Lower leg skin (tissue), 4 donors: Measurements from ENCODE around the gene DHRS7B. TPM values are rescaled to one million over a fixed set of nuclear protein-coding genes. Genes with fewer than 3 reads are reported as not detected.
A peak's percentile ranks its signal among the peaks of the same experiment; 100 is the strongest.

Experiments used
- DNase-seq, 2 donors: peaks; one replicate each; pipeline ENCODE4 v3.0.0-alpha.2; 2019; ENCODE audit warnings: low spot score in 2 of 2
- H3K4me3 ChIP-seq: fragments of 200-600 bp; sonication (generic); 2 replicates; pipeline ENCODE4 v1.5.1; 2017; ENCODE audit warnings: mild to moderate bottlenecking, low read depth; ENCODE audit not compliant: poor library complexity, severe bottlenecking
- POLR2A ChIP-seq, 2 donors: fragments of 450-650 bp; IDR thresholded peaks; one replicate each; pipeline ENCODE4 v1.6.1; 2016 to 2017; ENCODE audit warnings: antibody characterized with exemption in 2 of 2, mild to moderate bottlenecking in 1 of 2, moderate library complexity in 1 of 2
- WGBS, 2 donors: methylation state at CpG; one replicate each; pipeline ENCODE4 v1.1.5; 2018; 5-methylcytosine and 5-hydroxymethylcytosine counted together
- intact Hi-C: fragments of 100-400 bp; cut with DNase I; formaldehyde crosslinking; loops from one replicate; pipeline ENCODE4 v1.15.0; 2023; ENCODE audit warnings: low total_unique reads
- total RNA-seq, 4 donors: library from RNA; depleted of rRNA; stranded (reverse); fragments of >200 nt; gene quantifications; one replicate each; pipeline ENCODE4 v1.1.0, GENCODE V29; 2016
- TF ChIP-seq, protein P1 (sequence below), 3 donors: fragments of 450-650 bp; IDR thresholded peaks; one replicate each; pipeline ENCODE4 v1.5.1; 2016; ENCODE audit warnings: antibody characterized with exemption in 3 of 3, mild to moderate bottlenecking in 3 of 3, moderate library complexity in 2 of 3

The DHRS7B gene
- total RNA-seq, 4 donors from 2014 or later = 35.2 to 59.4 (median 39.6) TPM

- no peak for TF ChIP-seq POLR2A (IDR thresholded peaks at IDR 0.05)
- TF ChIP-seq, protein P1, sequence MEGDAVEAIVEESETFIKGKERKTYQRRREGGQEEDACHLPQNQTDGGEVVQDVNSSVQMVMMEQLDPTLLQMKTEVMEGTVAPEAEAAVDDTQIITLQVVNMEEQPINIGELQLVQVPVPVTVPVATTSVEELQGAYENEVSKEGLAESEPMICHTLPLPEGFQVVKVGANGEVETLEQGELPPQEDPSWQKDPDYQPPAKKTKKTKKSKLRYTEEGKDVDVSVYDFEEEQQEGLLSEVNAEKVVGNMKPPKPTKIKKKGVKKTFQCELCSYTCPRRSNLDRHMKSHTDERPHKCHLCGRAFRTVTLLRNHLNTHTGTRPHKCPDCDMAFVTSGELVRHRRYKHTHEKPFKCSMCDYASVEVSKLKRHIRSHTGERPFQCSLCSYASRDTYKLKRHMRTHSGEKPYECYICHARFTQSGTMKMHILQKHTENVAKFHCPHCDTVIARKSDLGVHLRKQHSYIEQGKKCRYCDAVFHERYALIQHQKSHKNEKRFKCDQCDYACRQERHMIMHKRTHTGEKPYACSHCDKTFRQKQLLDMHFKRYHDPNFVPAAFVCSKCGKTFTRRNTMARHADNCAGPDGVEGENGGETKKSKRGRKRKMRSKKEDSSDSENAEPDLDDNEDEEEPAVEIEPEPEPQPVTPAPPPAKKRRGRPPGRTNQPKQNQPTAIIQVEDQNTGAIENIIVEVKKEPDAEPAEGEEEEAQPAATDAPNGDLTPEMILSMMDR (IDR thresholded peaks at IDR 0.05) = no peak
- intact Hi-C loops = no loop called here
- DNase-seq = no peak
- H3K4me3 ChIP-seq = no peak overlapping the region
- WGBS, 2 donors = 67 to 74% methylated on average over 5 of the region's 5 CpGs
These were observed 66.3 kb downstream of the DHRS7B start for GRCh38 chr17:21193031-21193430.

DNA sequence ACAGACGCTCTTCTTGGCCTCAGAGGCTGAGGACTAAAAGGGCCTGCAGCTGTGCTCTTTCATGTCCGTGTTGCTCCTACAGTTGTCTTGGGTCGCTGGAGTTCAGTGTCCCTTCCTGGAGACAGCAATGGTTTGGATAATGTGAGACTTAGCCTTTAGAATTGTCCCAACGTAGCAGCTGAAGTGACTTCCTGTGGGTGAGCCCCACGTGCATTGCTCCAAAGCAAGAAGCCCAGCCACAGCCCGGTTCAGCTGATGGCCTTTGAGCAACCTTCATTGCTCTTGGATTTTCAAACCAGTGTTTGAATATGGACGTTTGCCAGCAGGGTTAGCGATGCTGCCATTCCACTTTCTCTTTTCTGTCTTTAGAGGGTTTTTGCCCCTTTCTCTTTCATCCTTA lies 67.5 kb downstream of the DHRS7B start:
- TF ChIP-seq, protein P1 (IDR thresholded peaks at IDR 0.05) = no peak
- TF ChIP-seq POLR2A (IDR thresholded peaks at IDR 0.05) = no peak
- intact Hi-C loops = no loop called here
- WGBS, 2 donors = 18 to 19% methylated on average over 8 of the region's 8 CpGs
- no peak for DNase-seq
- H3K4me3 ChIP-seq = no peak overlapping the region

GRCh38 chr17:21194703-21195102 lies 67.9 kb downstream of the DHRS7B start:
- intact Hi-C loops = no loop called here
- TF ChIP-seq, protein P1 (IDR thresholded peaks at IDR 0.05) = no peak
- TF ChIP-seq POLR2A (IDR thresholded peaks at IDR 0.05) = no peak
- DNase-seq = peak in 1 of 2 donors; percentile 65
- WGBS, 2 donors = 11 to 32% methylated on average over 5 of the region's 5 CpGs
- no peak overlapping the region for H3K4me3 ChIP-seq

DNA sequence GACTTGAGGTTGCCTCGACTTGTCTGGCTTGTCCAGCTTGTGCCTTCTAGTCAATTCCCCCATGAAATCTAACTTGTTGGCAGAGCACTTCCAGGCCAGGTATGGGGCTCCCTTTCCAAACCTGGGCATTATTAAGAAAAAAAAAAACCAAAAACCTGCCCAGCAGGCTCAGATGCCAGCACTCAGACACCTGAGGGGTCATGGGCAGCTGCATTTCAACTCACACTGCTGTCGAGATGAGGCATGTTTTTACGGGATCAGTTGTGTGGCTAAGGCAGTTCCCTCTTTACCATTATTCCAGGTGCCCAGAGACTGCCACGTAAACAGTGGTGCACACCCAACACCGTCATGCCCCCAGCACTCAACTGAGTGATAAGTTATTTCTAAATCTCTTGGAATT lies 69.4 kb downstream of the DHRS7B start:
- DNase-seq = no peak
- 57 to 60% methylated on average over 5 of the region's 5 CpGs for WGBS, 2 donors
- TF ChIP-seq, protein P1 (IDR thresholded peaks at IDR 0.05) = no peak
- TF ChIP-seq POLR2A (IDR thresholded peaks at IDR 0.05) = no peak
- intact Hi-C loops = no loop called here
- no peak overlapping the region for H3K4me3 ChIP-seq

DNA sequence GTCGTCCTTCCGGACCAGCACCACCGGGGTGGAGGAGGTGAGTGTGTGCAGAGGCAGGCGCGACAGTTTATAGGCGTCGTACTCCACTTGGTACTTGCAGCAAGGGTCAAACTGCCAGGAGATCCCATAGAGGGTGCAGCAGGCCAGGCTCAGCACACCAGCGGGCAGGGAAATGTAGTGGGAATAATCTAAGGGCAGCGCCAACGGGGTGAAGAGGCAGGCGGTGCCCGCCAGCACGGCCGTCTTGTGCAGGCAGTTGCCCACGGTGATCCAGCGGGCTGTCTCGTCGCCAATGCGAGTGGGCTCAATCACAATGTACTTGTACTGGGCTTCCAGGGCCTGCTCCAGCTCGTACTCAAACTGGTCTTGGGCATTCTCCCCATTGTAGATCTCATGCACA lies 71.6 kb downstream of the DHRS7B start:
- intact Hi-C loops = no loop called here
- TF ChIP-seq, protein P1 (IDR thresholded peaks at IDR 0.05) = no peak
- TF ChIP-seq POLR2A (IDR thresholded peaks at IDR 0.05) = no peak
- no peak for DNase-seq
- no peak overlapping the region for H3K4me3 ChIP-seq
- WGBS, 2 donors = 90 to 95% methylated on average over 20 of the region's 20 CpGs

GRCh38 chr17:21199311-21199710 lies 72.5 kb downstream of the DHRS7B start:
- no peak for DNase-seq
- intact Hi-C loops = no loop called here
- WGBS, 2 donors = 31 to 48% methylated on average over 9 of the region's 9 CpGs
- TF ChIP-seq, protein P1 (IDR thresholded peaks at IDR 0.05) = no peak
- TF ChIP-seq POLR2A (IDR thresholded peaks at IDR 0.05) = no peak
- H3K4me3 ChIP-seq = no peak overlapping the region
